Subcutaneous adipose tissue (tissue), 4 donors: ENCODE results near the gene CHD2. TPM values are rescaled to one million over a fixed set of nuclear protein-coding genes. Genes with fewer than 3 reads are reported as not detected.

ENCODE experiments used
- total RNA-seq, 4 donors: library from RNA; depleted of rRNA; stranded (reverse); fragments of >200 nt; gene quantifications; one replicate each; pipeline ENCODE4 v1.1.0, GENCODE V29; 2016
- TF ChIP-seq, protein P1 (sequence below): fragments of 450-650 bp; IDR thresholded peaks from one replicate; pipeline ENCODE4 v1.5.1; 2016; ENCODE audit warnings: low read depth, mild to moderate bottlenecking, control low read depth, antibody characterized with exemption, moderate library complexity

Gene CHD2
- total RNA-seq, 4 donors from 2014 or later = 115 to 142 (median 128) TPM

- TF ChIP-seq, protein P1, sequence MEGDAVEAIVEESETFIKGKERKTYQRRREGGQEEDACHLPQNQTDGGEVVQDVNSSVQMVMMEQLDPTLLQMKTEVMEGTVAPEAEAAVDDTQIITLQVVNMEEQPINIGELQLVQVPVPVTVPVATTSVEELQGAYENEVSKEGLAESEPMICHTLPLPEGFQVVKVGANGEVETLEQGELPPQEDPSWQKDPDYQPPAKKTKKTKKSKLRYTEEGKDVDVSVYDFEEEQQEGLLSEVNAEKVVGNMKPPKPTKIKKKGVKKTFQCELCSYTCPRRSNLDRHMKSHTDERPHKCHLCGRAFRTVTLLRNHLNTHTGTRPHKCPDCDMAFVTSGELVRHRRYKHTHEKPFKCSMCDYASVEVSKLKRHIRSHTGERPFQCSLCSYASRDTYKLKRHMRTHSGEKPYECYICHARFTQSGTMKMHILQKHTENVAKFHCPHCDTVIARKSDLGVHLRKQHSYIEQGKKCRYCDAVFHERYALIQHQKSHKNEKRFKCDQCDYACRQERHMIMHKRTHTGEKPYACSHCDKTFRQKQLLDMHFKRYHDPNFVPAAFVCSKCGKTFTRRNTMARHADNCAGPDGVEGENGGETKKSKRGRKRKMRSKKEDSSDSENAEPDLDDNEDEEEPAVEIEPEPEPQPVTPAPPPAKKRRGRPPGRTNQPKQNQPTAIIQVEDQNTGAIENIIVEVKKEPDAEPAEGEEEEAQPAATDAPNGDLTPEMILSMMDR = no peak
Measured at GRCh38 chr15:92928225-92928750, 28.2 kb downstream of the CHD2 start.

DNA sequence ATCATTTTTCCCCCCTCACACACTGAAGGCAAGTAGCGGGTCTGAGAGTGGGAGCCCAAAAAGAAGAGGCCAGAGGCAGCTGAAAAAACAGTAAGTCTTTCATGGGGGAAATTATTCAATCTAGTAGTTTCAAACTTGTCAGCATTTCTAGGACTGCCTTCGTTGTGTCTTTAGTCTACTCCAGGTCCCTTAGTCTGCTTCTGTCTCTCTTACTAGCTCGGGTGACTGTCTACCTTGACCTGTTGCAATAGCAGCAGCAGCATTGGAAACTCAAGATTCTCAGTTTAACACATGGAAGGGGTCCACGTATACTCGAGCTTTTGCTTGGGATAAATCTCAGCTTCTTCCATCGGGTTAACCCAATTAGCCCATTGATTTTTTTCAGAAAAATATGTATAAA is 28.9 kb downstream of the CHD2 start:
- TF ChIP-seq, protein P1 = no peak

DNA sequence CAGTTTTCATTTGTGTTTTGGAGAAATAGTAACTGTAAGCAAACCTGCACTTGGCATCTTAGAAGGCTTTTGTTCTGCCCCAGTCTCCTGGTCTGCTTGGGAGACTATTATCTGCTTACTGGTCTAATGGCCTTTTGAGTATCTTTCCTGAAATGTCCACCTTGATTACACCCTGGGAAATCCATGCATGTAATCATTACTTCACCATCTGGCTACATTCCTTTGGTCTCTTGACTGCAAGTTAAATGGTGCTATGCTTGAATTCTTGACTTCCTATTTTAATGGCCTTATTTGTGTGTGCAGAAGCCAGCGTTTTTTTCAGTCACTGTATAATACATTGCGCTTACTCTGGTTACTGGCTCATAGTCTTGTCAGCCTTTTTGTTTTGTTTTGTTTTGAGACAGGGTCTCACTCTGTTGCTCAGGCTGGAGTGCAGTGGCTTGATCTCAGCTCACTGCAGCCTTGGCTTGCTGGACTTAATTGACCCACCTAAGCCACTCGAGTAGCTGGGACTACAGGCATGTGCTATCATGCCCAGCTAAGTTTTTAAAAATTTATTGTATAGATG is 30.0 kb downstream of the CHD2 start:
- TF ChIP-seq, protein P1 = no peak

DNA sequence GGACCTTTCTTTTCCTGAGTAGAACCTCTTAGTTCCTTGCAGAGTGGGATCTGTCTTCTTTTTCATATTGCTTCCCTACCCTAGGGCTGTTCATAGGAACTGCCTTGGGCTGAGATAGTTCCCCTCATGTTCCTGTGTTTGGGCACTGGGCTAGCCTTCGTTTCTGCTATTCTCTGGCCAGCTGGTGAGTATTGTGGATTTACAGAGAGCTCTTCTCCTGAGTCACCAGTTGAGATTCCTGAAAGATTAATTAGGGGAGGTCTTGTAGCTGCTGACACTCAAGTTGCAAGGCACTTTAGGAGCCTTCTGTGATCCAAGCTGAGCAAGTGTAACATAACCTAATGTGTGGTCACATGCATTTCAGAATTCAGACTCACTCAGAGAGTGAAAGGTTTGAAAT is 30.7 kb downstream of the CHD2 start:
- TF ChIP-seq, protein P1 = no peak

GRCh38 chr15:92932946-92933649 is 33.0 kb downstream of the CHD2 start:
- TF ChIP-seq, protein P1 = no peak

DNA sequence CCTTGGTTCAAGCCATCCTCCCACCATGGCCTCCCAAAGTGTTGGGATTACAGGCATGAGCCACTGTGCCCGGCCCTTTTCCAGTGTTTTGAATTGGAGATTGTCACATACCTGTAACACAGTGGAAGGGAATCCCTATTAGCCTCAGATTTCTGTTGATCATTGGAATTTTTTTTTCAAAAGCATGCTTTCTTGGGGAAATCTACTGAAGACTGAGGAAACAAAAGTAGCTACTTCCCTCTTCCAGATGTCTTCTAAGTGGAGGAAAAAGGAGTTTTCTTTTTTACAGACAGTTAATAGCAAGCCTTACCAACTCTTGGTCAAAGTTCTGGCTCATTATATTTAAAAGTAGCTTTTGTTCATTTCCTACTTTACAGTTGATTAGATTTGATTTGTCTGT is 33.7 kb downstream of the CHD2 start:
- TF ChIP-seq, protein P1 = no peak

- TF ChIP-seq, protein P1 = no peak
Measured at GRCh38 chr15:92934716-92935115, 34.6 kb downstream of the CHD2 start.
